ENCODE data around the gene HPSE. TPM values are rescaled to one million over a fixed set of nuclear protein-coding genes. Genes with fewer than 3 reads are reported as not detected.
A peak's percentile ranks its signal among the peaks of the same experiment; 100 is the strongest.

Gene HPSE
- total and polyA plus RNA-seq, 2 experiments from 2014 or later: 2.2 to 2.9 TPM

GRCh38 chr4:83378419-83378818 is 43.8 kb upstream of the HPSE start:
- no peaks in the 10 kb centered on the region for H3K27me3 ChIP-seq (ENCODE audit: insufficient read depth)
- Mint-ChIP-seq H3K4me3 (no peak overlapping the region), H3K36me3 (ENCODE audit: low read depth) (peaks cover 27% of the 10 kb centered on the region), H3K27ac (no peak overlapping the region), H3K4me1 (no peaks in the 10 kb centered on the region), H3K9me3 (peaks cover 50% of the 10 kb centered on the region), H3K27me3 (ENCODE audit: insufficient read depth, low read depth, poor library complexity) (peaks cover 2% of the 10 kb centered on the region)
- H3K4me1 ChIP-seq (ENCODE audit: insufficient read depth): no peaks in the 10 kb centered on the region
- H3K4me2 ChIP-seq: no peak overlapping the region
- H3K4me3 ChIP-seq: 0 out of 2 replicates have a peak overlapping the region, but pooled peaks have one; percentile 7
- no peak overlapping the region for H3K27ac ChIP-seq (ENCODE audit: low read depth)
- no peaks in the 10 kb centered on the region for H3K79me2 ChIP-seq (replicated peaks; ENCODE audit: insufficient read depth)
- H2AFZ ChIP-seq: no peak overlapping the region
- no peaks in the 10 kb centered on the region for H4K20me1 ChIP-seq (replicated peaks; ENCODE audit: insufficient read depth)
- no peak for TF ChIP-seq ZNF114 (CRISPR knock-in tag; IDR thresholded peaks at IDR 0.05)
- TF ChIP-seq EZH2 (IDR thresholded peaks at IDR 0.05; ENCODE audit: low read depth, unreplicated experiment): no peak
- no peak for TF ChIP-seq CREB1 (CRISPR knock-in tag; IDR thresholded peaks at IDR 0.05; ENCODE audit: low read depth)
- no peak for TF ChIP-seq POLR2AphosphoS5 (IDR thresholded peaks at IDR 0.05; ENCODE audit: low read depth)
- no peak for TF ChIP-seq JUNB (IDR thresholded peaks at IDR 0.05; ENCODE audit: unreplicated experiment)
- no peak for TF ChIP-seq STAT1 (IDR thresholded peaks at IDR 0.05; ENCODE audit: unreplicated experiment)
- TF ChIP-seq ZNF331 (CRISPR knock-in tag; IDR thresholded peaks at IDR 0.05; ENCODE audit: low read depth): no peak
- TF ChIP-seq, protein P1, sequence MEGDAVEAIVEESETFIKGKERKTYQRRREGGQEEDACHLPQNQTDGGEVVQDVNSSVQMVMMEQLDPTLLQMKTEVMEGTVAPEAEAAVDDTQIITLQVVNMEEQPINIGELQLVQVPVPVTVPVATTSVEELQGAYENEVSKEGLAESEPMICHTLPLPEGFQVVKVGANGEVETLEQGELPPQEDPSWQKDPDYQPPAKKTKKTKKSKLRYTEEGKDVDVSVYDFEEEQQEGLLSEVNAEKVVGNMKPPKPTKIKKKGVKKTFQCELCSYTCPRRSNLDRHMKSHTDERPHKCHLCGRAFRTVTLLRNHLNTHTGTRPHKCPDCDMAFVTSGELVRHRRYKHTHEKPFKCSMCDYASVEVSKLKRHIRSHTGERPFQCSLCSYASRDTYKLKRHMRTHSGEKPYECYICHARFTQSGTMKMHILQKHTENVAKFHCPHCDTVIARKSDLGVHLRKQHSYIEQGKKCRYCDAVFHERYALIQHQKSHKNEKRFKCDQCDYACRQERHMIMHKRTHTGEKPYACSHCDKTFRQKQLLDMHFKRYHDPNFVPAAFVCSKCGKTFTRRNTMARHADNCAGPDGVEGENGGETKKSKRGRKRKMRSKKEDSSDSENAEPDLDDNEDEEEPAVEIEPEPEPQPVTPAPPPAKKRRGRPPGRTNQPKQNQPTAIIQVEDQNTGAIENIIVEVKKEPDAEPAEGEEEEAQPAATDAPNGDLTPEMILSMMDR (conservative IDR thresholded peaks at IDR 0.05; ENCODE audit: low read depth in 2 of 2): no peak
- 0 out of 2 replicates have a peak, but pooled peaks cover 11% of the 10 kb centered on the region for H3K36me3 ChIP-seq (ENCODE audit: insufficient read depth)
- DNase-seq (ENCODE audit: low spot score) (peak; percentile 67), ATAC-seq (no peak)
- H3K9me2 ChIP-seq (ENCODE audit: insufficient read depth): 0 out of 2 replicates have a peak, but pooled peaks cover 6% of the 10 kb centered on the region
- H3F3A ChIP-seq (replicated peaks; ENCODE audit: low read depth): no peaks in the 10 kb centered on the region

GRCh38 chr4:83372931-83373330 is 38.3 kb upstream of the HPSE start:
- ATAC-seq (no peak), DNase-seq (ENCODE audit: low spot score) (no peak)
- Mint-ChIP-seq H3K9me3 (peaks cover 18% of the 10 kb centered on the region), H3K27me3 (ENCODE audit: insufficient read depth, low read depth, poor library complexity) (peaks cover 9% of the 10 kb centered on the region), H3K4me1 (no peaks in the 10 kb centered on the region), H3K4me3 (no peak overlapping the region), H3K27ac (no peak overlapping the region), H3K36me3 (ENCODE audit: low read depth) (peaks cover 16% of the 10 kb centered on the region)
- no peaks in the 10 kb centered on the region for H3K9me2 ChIP-seq (ENCODE audit: insufficient read depth)
- TF ChIP-seq EZH2phosphoT487 (IDR thresholded peaks at IDR 0.05; ENCODE audit: unreplicated experiment) (no peak), STAT1 (IDR thresholded peaks at IDR 0.05; ENCODE audit: unreplicated experiment) (no peak), EZH2 (IDR thresholded peaks at IDR 0.05; ENCODE audit: low read depth, unreplicated experiment) (no peak)
- TF ChIP-seq, protein P2, sequence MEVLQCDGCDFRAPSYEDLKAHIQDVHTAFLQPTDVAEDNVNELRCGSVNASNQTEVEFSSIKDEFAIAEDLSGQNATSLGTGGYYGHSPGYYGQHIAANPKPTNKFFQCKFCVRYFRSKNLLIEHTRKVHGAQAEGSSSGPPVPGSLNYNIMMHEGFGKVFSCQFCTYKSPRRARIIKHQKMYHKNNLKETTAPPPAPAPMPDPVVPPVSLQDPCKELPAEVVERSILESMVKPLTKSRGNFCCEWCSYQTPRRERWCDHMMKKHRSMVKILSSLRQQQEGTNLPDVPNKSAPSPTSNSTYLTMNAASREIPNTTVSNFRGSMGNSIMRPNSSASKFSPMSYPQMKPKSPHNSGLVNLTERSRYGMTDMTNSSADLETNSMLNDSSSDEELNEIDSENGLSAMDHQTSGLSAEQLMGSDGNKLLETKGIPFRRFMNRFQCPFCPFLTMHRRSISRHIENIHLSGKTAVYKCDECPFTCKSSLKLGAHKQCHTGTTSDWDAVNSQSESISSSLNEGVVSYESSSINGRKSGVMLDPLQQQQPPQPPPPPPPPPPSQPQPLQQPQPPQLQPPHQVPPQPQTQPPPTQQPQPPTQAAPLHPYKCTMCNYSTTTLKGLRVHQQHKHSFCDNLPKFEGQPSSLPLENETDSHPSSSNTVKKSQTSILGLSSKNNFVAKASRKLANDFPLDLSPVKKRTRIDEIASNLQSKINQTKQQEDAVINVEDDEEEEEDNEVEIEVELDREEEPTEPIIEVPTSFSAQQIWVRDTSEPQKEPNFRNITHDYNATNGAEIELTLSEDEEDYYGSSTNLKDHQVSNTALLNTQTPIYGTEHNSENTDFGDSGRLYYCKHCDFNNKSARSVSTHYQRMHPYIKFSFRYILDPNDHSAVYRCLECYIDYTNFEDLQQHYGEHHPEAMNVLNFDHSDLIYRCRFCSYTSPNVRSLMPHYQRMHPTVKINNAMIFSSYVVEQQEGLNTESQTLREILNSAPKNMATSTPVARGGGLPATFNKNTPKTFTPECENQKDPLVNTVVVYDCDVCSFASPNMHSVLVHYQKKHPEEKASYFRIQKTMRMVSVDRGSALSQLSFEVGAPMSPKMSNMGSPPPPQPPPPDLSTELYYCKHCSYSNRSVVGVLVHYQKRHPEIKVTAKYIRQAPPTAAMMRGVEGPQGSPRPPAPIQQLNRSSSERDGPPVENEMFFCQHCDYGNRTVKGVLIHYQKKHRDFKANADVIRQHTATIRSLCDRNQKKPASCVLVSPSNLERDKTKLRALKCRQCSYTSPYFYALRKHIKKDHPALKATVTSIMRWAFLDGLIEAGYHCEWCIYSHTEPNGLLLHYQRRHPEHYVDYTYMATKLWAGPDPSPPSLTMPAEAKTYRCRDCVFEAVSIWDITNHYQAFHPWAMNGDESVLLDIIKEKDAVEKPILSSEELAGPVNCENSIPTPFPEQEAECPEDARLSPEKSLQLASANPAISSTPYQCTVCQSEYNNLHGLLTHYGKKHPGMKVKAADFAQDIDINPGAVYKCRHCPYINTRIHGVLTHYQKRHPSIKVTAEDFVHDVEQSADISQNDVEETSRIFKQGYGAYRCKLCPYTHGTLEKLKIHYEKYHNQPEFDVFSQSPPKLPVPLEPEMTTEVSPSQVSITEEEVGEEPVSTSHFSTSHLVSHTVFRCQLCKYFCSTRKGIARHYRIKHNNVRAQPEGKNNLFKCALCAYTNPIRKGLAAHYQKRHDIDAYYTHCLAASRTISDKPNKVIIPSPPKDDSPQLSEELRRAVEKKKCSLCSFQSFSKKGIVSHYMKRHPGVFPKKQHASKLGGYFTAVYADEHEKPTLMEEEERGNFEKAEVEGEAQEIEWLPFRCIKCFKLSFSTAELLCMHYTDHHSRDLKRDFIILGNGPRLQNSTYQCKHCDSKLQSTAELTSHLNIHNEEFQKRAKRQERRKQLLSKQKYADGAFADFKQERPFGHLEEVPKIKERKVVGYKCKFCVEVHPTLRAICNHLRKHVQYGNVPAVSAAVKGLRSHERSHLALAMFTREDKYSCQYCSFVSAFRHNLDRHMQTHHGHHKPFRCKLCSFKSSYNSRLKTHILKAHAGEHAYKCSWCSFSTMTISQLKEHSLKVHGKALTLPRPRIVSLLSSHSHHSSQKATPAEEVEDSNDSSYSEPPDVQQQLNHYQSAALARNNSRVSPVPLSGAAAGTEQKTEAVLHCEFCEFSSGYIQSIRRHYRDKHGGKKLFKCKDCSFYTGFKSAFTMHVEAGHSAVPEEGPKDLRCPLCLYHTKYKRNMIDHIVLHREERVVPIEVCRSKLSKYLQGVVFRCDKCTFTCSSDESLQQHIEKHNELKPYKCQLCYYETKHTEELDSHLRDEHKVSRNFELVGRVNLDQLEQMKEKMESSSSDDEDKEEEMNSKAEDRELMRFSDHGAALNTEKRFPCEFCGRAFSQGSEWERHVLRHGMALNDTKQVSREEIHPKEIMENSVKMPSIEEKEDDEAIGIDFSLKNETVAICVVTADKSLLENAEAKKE (CRISPR knock-in tag; IDR thresholded peaks at IDR 0.05): no peak
- no peak overlapping the region for H3K4me2 ChIP-seq
- no peaks in the 10 kb centered on the region for H4K20me1 ChIP-seq (replicated peaks; ENCODE audit: insufficient read depth)
- no peaks in the 10 kb centered on the region for H3K4me1 ChIP-seq (ENCODE audit: insufficient read depth)
- no peaks in the 10 kb centered on the region for H3K27me3 ChIP-seq (ENCODE audit: insufficient read depth)
- H3K79me2 ChIP-seq (replicated peaks; ENCODE audit: insufficient read depth): no peaks in the 10 kb centered on the region
- no peaks in the 10 kb centered on the region for H3K36me3 ChIP-seq (ENCODE audit: insufficient read depth)
- H3K4me3 ChIP-seq: no peak overlapping the region
- no peaks in the 10 kb centered on the region for H3F3A ChIP-seq (replicated peaks; ENCODE audit: low read depth)
- no peak overlapping the region for H3K27ac ChIP-seq (ENCODE audit: low read depth)
- H2AFZ ChIP-seq: no peak overlapping the region

Measured in GM23338 (cell line).